SK-N-DZ (cell line): ENCODE data around the gene HEXD.
A peak's percentile ranks its signal among the peaks of the same experiment; 100 is the strongest.

Experiments used
- DNase-seq: peaks from one replicate; pipeline ENCODE4 v3.0.0-alpha.2; 2015; ENCODE audit warnings: low spot score

HEXD gene

DNA sequence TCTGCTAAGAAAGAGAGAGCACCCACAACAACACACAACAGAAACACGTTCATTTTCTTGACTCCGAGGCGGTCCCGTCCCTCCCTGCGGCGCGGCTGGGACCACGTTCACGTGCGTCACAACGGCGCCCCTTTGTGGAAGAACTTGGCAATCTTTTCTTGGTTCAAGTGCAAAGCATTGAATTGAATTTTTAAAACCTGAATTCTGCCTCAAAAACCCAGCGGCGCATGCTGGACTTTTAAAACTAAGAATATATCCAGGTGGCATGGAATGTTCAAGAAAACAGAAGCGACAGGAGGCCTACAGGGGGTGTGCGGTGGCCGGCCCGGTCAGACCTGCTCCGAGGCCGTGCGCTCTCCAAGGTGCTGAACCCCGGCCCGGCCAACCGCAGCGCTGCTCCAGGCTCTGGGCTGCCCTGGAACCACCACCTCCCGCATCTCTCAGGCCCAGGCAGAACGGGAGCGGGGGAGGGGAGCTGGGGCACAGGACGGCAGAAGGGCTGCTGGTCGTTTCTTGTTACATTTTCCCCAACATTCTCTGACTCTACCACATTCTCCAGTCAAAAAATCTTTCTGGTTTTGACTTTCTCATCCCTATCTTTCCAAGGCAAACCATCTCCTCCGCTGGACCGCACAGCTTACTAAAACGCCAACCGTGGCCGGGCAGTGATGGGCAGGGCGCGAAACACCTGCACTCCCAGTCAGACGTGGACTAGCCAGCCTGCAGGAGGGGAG is 3.4 kb upstream of the HEXD start:
- peak; percentile 60 for DNase-seq

- DNase-seq = no peak
Measured at GRCh38 chr17:82415336-82415735, 2.8 kb upstream of the HEXD start.

DNA sequence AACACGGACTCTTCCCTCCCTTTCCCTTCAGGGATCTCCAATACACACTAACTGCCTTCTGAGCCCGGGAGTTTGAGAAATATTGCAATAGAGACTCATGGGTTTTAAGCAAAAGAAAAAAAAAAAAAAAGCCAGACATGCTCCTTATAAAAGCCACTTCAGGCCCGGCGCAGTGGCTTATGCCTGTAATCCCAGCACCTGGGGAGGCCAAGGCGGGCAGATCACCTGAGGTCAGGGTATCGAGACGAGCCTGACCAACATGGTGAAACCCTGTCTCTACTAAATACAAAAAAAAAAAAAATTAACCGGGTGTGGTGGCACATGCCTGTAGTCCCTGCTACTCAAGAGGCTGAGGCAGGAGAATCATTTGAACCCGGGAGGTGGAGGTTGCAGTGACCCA is 2.4 kb upstream of the HEXD start:
- DNase-seq = no peak

DNA sequence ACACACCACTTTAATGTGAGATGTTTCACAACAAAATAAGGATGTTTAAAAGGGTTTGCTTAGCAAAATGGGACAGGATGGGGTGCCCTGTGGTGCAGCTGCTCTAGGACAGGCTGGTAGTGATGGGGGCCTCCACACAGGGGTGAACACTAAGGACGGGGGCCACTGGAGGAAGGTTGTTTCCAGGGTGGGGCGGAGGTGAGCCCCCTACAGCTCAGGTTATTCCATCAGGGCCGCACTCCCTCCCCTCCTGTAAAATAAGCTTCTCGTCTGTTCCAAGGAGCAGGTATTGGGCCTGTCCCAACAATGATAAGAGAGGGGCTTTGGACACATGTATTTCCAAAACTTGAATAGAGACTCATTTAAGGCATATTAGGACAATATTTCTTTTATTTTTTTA is 1.9 kb upstream of the HEXD start:
- no peak for DNase-seq

- DNase-seq = no peak
Measured at GRCh38 chr17:82416771-82417170, 1.4 kb upstream of the HEXD start.

- no peak for DNase-seq
Measured at GRCh38 chr17:82419540-82419939, 1.4 kb downstream of the HEXD start.

GRCh38 chr17:82424001-82424862 is 6.1 kb downstream of the HEXD start:
- no peak for DNase-seq

- DNase-seq = no peak
Measured at GRCh38 chr17:82424863-82425159, 6.7 kb downstream of the HEXD start.

- no peak for DNase-seq
Measured at GRCh38 chr17:82428546-82428945, 10.4 kb downstream of the HEXD start.

- DNase-seq = no peak
Measured at GRCh38 chr17:82429824-82430223, 11.7 kb downstream of the HEXD start.

- no peak for DNase-seq
Measured at GRCh38 chr17:82432017-82432416, 13.9 kb downstream of the HEXD start.

GRCh38 chr17:82433560-82434215 is 15.5 kb downstream of the HEXD start:
- no peak for DNase-seq

DNA sequence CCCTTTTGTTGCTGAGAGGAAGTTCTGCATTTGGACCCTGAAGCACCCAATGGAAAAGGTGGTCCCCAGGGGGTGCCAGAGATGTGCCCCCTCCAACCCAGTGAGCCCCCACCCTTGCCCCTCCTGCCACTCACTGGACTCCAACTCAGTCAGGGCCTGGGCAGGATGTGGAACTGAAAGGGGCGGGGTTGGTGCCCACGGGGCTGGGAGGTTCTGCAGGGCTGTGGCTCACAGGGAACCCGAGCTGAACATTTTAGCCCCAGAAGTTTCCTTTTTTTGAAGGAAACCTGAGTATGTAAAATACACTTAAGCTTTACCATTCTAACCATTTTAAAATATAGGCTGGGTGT is 16.0 kb downstream of the HEXD start:
- DNase-seq = no peak

DNA sequence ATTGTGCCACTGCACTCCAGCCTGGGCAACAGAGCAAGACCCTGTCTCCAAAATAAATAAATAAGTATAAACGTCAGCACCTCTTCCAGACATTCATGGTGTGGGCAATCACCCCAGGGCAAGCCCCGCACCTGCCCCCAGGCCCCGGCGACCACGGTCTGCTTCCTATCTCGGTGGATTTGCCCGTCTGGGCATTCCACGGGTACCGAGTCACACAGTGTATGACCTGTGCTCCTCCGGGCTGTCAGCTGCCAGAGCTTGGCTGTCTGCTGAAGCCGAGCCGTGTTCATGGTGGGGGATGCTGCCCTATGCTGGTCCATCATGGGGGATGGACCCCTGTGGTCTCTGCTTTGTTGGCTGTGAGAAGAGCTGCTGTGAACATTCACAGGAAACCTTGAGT is 17.0 kb downstream of the HEXD start:
- DNase-seq = no peak

DNA sequence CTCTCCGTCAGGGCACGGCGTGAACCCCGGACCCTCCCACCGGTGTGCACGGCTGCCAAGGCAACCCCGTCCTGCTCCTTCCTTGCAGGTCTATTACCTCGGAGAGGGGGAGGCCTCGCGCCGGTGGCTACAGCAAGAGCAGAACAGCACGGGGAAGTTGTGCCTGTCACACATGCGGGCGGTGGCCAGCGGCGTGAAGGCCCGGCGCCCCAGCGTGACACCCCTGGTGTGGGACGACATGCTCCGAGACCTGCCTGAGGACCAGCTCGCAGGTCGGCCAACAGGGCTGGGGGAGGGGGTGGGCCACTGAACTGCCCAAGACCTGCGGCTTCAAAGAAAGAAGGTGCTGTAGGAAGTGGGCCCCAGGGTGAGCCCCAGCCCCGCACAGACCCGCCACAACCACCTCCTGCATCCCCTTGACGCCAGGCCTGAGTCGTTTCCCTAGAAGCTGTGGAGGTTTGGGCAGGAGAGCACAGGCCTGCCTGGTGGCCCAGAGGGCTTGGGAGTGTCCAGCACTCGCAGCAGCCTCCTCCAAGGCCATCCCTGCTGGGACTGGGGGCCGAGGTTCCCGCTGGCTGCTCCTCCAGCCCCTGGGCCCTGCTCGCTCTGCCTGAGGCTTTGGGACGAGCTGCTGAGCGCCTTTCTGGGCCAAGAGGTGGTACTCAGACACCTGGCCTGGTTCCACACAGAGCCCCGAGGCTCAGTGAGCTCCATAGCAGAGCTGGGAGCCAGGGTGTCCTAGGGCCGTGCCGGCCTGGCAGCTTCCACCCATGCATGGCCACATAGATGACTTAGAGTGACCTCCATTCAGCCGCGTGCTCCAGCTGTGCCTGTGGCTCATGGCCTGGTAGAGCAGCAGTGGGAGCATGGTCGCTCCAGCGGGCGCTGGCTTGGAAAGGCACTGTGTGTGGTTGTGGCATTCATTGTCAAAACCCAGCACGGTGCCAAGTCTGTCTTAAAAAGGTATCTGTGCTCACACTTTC is 17.7 kb downstream of the HEXD start:
- DNase-seq = no peak

GRCh38 chr17:82436601-82437324 is 18.6 kb downstream of the HEXD start:
- no peak for DNase-seq

- DNase-seq = no peak
Measured at GRCh38 chr17:82437325-82437668, 19.1 kb downstream of the HEXD start.

DNA sequence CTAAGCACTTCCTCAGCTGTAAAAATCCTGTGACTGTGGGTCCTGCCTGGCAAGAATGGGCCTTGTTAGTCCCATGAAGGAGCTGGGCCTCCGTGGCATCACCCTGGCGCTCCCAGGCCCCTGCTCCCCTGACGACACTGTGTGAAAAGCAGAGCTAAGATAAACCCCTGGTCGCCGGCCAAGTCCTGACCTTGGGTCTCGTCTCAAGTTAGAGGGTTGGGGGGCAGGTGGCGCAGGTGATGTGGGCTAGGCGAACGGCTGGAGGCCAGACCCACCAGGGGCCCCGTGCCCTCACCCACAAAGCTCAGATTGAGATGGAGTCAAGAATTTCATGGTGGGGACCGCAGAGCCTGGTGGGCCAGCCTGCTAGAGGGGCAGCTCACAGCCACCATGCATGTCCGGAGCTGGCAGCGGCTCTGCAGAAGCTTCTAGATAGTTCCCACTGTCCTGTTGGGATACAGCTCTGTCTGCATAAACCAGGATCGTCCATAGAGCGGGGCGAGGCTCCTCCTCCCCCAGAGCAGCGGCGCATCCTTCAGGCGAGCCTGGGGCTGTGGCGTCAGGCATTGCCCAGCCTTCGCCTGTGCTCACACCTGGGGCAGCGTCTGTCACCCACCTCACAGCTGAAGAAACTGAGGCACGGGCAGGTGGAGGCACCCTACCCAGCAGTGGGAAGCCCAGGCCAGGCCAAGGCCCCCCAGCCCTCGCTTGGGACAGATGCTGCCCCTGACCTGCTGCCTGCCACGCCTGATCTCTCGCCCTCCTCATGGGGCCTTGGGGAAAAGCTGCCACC is 20.4 kb downstream of the HEXD start:
- no peak for DNase-seq

GRCh38 chr17:82439194-82439828 is 21.2 kb downstream of the HEXD start:
- no peak for DNase-seq
